Liver (tissue), 9 donors: ENCODE results near the gene ATP6AP1. TPM values are rescaled to one million over a fixed set of nuclear protein-coding genes. Genes with fewer than 3 reads are reported as not detected.

Experiments used
- DNase-seq: peaks from one replicate; pipeline ENCODE4 v3.0.0-alpha.2; 2017; ENCODE audit warnings: low spot score
- H3K27ac ChIP-seq, 2 donors: one replicate each; pipeline ENCODE4 v1.7.0; 2013; ENCODE audit warnings: inconsistent platforms in 2 of 2, low read length in 2 of 2, control low read depth in 1 of 2, low read depth in 1 of 2, mild to moderate bottlenecking in 1 of 2
- H3K27me3 ChIP-seq, 4 donors: one replicate each; pipeline versions ENCODE4 v1.6.1 to v1.7.0; 2013; ENCODE audit warnings: low read length in 3 of 4, inconsistent platforms in 1 of 4, mild to moderate bottlenecking in 1 of 4, moderate library complexity in 1 of 4; ENCODE audit not compliant: control insufficient read depth in 4 of 4, insufficient read depth in 4 of 4
- H3K36me3 ChIP-seq, 4 donors: one replicate each; pipeline versions ENCODE4 v1.6.1 to v1.7.0; 2013; ENCODE audit warnings: low read length in 3 of 4, mild to moderate bottlenecking in 3 of 4, low read depth in 1 of 4, moderate library complexity in 1 of 4; ENCODE audit not compliant: control insufficient read depth in 4 of 4, insufficient read depth in 3 of 4
- H3K4me1 ChIP-seq, 4 donors: one replicate each; pipeline versions ENCODE4 v1.6.1 to v1.7.0; 2013; ENCODE audit warnings: low read length in 3 of 4, mild to moderate bottlenecking in 3 of 4, moderate library complexity in 1 of 4; ENCODE audit not compliant: control insufficient read depth in 4 of 4, insufficient read depth in 4 of 4
- H3K4me3 ChIP-seq, 3 donors: one replicate each; pipeline versions ENCODE4 v1.6.1 to v1.7.0; 2013; ENCODE audit warnings: low read length in 3 of 3, control low read depth in 1 of 3, low read depth in 1 of 3, mild to moderate bottlenecking in 1 of 3
- H3K9ac ChIP-seq, 2 donors: one replicate each; pipeline ENCODE4 v1.7.0; 2013; ENCODE audit warnings: low read length in 2 of 2, mild to moderate bottlenecking in 2 of 2, moderate library complexity in 2 of 2, control low read depth in 1 of 2, low read depth in 1 of 2
- H3K9me3 ChIP-seq, 4 donors: one replicate each; pipeline versions ENCODE4 v1.6.1 to v1.7.0; 2013; ENCODE audit warnings: low read length in 3 of 4; ENCODE audit not compliant: control insufficient read depth in 4 of 4
- EGR1 ChIP-seq, 2 donors: IDR thresholded peaks; 2 replicates each; pipeline ENCODE4 v1.6.1; 2016 to 2018; ENCODE audit warnings: antibody characterized with exemption in 2 of 2, low read depth in 2 of 2
- FOXA1 ChIP-seq: IDR thresholded peaks from 2 replicates; pipeline ENCODE4 v1.6.1; 2016; ENCODE audit warnings: antibody characterized with exemption
- FOXA2 ChIP-seq: IDR thresholded peaks from 2 replicates; pipeline ENCODE4 v1.6.1; 2016; ENCODE audit warnings: antibody characterized with exemption
- GABPA ChIP-seq, 2 donors: IDR thresholded peaks in 1 of 2; conservative IDR thresholded peaks in 1 of 2; 2 replicates each; pipeline ENCODE4 v1.6.1; 2016; ENCODE audit warnings: antibody characterized with exemption in 2 of 2, mild to moderate bottlenecking in 1 of 2, moderate library complexity in 1 of 2
- HNF4A ChIP-seq, 2 donors: conservative IDR thresholded peaks; 2 replicates each; pipeline ENCODE4 v1.6.1; 2016; ENCODE audit warnings: antibody characterized with exemption in 2 of 2, mild to moderate bottlenecking in 2 of 2
- JUND ChIP-seq, 2 donors: IDR thresholded peaks; 2 replicates each; pipeline ENCODE4 v1.6.1; 2016; ENCODE audit warnings: antibody characterized with exemption in 2 of 2
- NR2F2 ChIP-seq: IDR thresholded peaks from 2 replicates; pipeline ENCODE4 v1.6.1; 2016; ENCODE audit warnings: antibody characterized with exemption
- RAD21 ChIP-seq, 2 donors: IDR thresholded peaks; 2 replicates each; pipeline ENCODE4 v1.6.1; 2016; ENCODE audit warnings: antibody characterized with exemption in 2 of 2, mild to moderate bottlenecking in 2 of 2
- RXRA ChIP-seq, 2 donors: IDR thresholded peaks; 2 replicates each; pipeline ENCODE4 v1.6.1; 2017 to 2018; ENCODE audit warnings: antibody characterized with exemption in 2 of 2, mild to moderate bottlenecking in 1 of 2
- SP1 ChIP-seq: IDR thresholded peaks from 2 replicates; pipeline ENCODE4 v1.6.1; 2018; ENCODE audit warnings: antibody characterized with exemption, mild to moderate bottlenecking
- TAF1 ChIP-seq: conservative IDR thresholded peaks from 2 replicates; pipeline ENCODE4 v1.6.1; 2016; ENCODE audit warnings: antibody characterized with exemption, mild to moderate bottlenecking
- YY1 ChIP-seq: IDR thresholded peaks from 2 replicates; pipeline ENCODE4 v1.6.1; 2016; ENCODE audit warnings: antibody characterized with exemption, mild to moderate bottlenecking
- WGBS: extraction: QIAGEN DNeasy Blood & Tissue Kit; methylation state at CpG from one replicate; pipeline ENCODE4 v1.1.7; 2013; 5-methylcytosine and 5-hydroxymethylcytosine counted together
- polyA plus RNA-seq, 2 donors: library from polyadenylated mRNA; stranded (reverse) in 1 of 2; unstranded in 1 of 2; fragments of 200-250 nt in 1 of 2; fragments of >200 nt in 1 of 2; fragmentation: Nextera tagmentation in 1 of 2; extraction: Ambion mirVana in 1 of 2; gene quantifications; one replicate each; pipeline versions ENCODE4 v1.2.1 to v1.2.3, GENCODE V29; 2013 to 2015
- total RNA-seq, 2 donors: library from RNA; depleted of rRNA; stranded (reverse); fragments of >200 nt; gene quantifications; one replicate each; pipeline ENCODE4 v1.2.3, GENCODE V29; 2014
- TF ChIP-seq, protein P1 (sequence below): IDR thresholded peaks from 2 replicates; pipeline ENCODE4 v1.6.1; 2016; ENCODE audit warnings: antibody characterized with exemption, mild to moderate bottlenecking
- TF ChIP-seq, protein P2 (sequence below): fragments of 150-350 bp; IDR thresholded peaks from 2 replicates; pipeline ENCODE4 v1.5.1; 2017; ENCODE audit warnings: improper control_type of control experiment, low read depth, low read length; ENCODE audit not compliant: missing input control
- TF ChIP-seq, protein P3 (sequence below): IDR thresholded peaks from 2 replicates; pipeline ENCODE4 v1.6.1; 2016; ENCODE audit warnings: antibody characterized with exemption
- donor health status: healthy.
- donor health status: healthy.
- donor health status: healthy.
- donor health status: healthy.
- donor health status: healthy.

Gene ATP6AP1
- total and polyA plus RNA-seq, 4 donors = 35.2 to 43.3 (median 40.8) TPM

DNA sequence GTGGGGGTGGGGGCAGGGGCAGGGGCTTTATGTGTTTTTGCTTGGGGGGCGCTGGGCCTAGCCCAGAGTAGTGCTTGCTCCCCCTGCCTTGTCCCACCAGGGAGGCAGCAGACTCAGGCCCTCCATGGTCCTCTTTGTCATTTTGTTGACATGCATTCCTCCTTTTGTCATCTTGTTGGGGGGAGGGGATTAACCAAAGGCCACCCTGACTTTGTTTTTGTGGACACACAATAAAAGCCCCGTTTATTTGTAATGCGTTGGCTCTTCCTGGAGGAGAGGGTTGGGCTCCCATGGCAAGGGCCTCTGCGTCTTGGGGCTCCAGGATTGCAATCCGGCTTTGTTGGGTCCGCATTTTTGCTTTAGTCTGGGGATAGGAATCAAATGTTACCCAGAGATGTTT is 47.2 kb upstream of the ATP6AP1 start:
- DNase-seq = no peak
- no peaks in the 10 kb centered on the region for H3K27me3 ChIP-seq
- H3K4me3 ChIP-seq = no peak overlapping the region
- H3K4me1 ChIP-seq = peaks cover 3 to 11% (median 7%) of the 10 kb centered on the region in 4 donors
- H3K9ac ChIP-seq = no peak overlapping the region
- H3K27ac ChIP-seq = no peak overlapping the region
- TF ChIP-seq SP1 = no peak
- TF ChIP-seq EGR1 (IDR thresholded peaks at IDR 0.05; ENCODE audit: low read depth in 2 of 2) = no peak
- TF ChIP-seq RXRA (IDR thresholded peaks at IDR 0.05) = no peak
- WGBS = 82% methylated on average over 6 of the region's 6 CpGs
- H3K9me3 ChIP-seq = no peaks in the 10 kb centered on the region
- no peaks in the 10 kb centered on the region for H3K36me3 ChIP-seq

DNA sequence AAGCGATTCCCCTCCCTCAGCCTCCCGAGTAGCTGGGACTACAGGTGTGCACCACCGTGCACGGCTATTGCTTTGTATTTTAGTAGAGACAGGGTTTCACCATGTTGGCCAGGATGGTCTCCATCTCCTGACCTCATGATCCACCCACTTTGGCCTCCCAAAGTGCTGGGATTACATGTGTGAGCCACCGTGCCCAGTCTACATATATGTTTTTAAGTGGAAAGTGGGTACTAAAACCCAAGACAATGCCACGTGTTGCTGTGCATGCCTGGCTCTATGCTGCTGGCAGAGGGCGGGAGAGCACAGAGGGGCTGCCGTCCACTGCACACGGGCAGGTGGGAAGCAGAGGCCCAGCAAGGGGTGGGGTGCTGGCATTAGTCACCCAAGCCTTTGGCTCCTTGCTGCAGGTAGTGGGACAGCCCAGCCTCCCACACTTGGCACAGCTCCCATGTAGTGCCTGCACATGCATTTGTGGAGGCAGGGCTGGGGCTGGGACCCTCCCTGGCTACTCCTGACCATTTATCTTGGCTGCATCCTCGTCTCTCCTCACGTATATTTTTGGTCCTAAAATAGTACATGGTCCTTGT is 45.9 kb upstream of the ATP6AP1 start:
- DNase-seq = no peak
- no peak overlapping the region for H3K9ac ChIP-seq
- 85% methylated on average over 11 of the region's 11 CpGs for WGBS

More for the DNA sequence above, 45.9 kb upstream of the ATP6AP1 start:
- Histone ChIP-seq H3K4me3 (no peak overlapping the region), H3K4me1 (peaks cover 3 to 11% (median 7%) of the 10 kb centered on the region in 4 donors), H3K9me3 (no peaks in the 10 kb centered on the region), H3K27me3 (no peaks in the 10 kb centered on the region), H3K36me3 (no peaks in the 10 kb centered on the region), H3K27ac (no peak overlapping the region)
- TF ChIP-seq FOXA1 = no peak
- TF ChIP-seq RXRA (IDR thresholded peaks at IDR 0.05) = no peak
- TF ChIP-seq FOXA2 = no peak
- TF ChIP-seq YY1 = no peak
- TF ChIP-seq, protein P1, sequence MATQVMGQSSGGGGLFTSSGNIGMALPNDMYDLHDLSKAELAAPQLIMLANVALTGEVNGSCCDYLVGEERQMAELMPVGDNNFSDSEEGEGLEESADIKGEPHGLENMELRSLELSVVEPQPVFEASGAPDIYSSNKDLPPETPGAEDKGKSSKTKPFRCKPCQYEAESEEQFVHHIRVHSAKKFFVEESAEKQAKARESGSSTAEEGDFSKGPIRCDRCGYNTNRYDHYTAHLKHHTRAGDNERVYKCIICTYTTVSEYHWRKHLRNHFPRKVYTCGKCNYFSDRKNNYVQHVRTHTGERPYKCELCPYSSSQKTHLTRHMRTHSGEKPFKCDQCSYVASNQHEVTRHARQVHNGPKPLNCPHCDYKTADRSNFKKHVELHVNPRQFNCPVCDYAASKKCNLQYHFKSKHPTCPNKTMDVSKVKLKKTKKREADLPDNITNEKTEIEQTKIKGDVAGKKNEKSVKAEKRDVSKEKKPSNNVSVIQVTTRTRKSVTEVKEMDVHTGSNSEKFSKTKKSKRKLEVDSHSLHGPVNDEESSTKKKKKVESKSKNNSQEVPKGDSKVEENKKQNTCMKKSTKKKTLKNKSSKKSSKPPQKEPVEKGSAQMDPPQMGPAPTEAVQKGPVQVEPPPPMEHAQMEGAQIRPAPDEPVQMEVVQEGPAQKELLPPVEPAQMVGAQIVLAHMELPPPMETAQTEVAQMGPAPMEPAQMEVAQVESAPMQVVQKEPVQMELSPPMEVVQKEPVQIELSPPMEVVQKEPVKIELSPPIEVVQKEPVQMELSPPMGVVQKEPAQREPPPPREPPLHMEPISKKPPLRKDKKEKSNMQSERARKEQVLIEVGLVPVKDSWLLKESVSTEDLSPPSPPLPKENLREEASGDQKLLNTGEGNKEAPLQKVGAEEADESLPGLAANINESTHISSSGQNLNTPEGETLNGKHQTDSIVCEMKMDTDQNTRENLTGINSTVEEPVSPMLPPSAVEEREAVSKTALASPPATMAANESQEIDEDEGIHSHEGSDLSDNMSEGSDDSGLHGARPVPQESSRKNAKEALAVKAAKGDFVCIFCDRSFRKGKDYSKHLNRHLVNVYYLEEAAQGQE = no peak
- no peak for TF ChIP-seq RAD21 (IDR thresholded peaks at IDR 0.05)
- TF ChIP-seq GABPA (IDR thresholded peaks at IDR 0.05 in 1 of 2, conservative IDR thresholded peaks at IDR 0.05 in 1 of 2) = no peak
- TF ChIP-seq, protein P2, sequence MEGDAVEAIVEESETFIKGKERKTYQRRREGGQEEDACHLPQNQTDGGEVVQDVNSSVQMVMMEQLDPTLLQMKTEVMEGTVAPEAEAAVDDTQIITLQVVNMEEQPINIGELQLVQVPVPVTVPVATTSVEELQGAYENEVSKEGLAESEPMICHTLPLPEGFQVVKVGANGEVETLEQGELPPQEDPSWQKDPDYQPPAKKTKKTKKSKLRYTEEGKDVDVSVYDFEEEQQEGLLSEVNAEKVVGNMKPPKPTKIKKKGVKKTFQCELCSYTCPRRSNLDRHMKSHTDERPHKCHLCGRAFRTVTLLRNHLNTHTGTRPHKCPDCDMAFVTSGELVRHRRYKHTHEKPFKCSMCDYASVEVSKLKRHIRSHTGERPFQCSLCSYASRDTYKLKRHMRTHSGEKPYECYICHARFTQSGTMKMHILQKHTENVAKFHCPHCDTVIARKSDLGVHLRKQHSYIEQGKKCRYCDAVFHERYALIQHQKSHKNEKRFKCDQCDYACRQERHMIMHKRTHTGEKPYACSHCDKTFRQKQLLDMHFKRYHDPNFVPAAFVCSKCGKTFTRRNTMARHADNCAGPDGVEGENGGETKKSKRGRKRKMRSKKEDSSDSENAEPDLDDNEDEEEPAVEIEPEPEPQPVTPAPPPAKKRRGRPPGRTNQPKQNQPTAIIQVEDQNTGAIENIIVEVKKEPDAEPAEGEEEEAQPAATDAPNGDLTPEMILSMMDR = no peak
- TF ChIP-seq, protein P3, sequence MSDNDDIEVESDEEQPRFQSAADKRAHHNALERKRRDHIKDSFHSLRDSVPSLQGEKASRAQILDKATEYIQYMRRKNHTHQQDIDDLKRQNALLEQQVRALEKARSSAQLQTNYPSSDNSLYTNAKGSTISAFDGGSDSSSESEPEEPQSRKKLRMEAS = no peak
- TF ChIP-seq TAF1 = no peak
- TF ChIP-seq HNF4A (conservative IDR thresholded peaks at IDR 0.05) = no peak
- no peak for TF ChIP-seq JUND (IDR thresholded peaks at IDR 0.05)
- TF ChIP-seq EGR1 (IDR thresholded peaks at IDR 0.05; ENCODE audit: low read depth in 2 of 2) = no peak
- TF ChIP-seq NR2F2 = no peak
